ENCODE results near the gene MYDGF.

GRCh38 chr19:4686700-4687099 lies 16.6 kb upstream of the MYDGF start:
- TF ChIP-seq POLR2A (IDR thresholded peaks at IDR 0.05; ENCODE audit: low read length) (no peak), GATA1 (IDR thresholded peaks at IDR 0.05; ENCODE audit: low read depth, low read length) (no peak)
